ENCODE data around the gene NECTIN4. TPM values are rescaled to one million over a fixed set of nuclear protein-coding genes. Genes with fewer than 3 reads are reported as not detected.

Gene NECTIN4
- total RNA-seq, 1 donor from 2014 or later, result not detected

GRCh38 chr1:161127649-161128048 is 38.3 kb upstream of the NECTIN4 start:
- no peak for DNase-seq
- H3K27ac Mint-ChIP-seq, result no peak overlapping the region
- peaks cover 47% of the 10 kb centered on the region for H3K4me1 Mint-ChIP-seq
- H3K9me3 Mint-ChIP-seq, result no peaks in the 10 kb centered on the region
- TF ChIP-seq, protein P1, sequence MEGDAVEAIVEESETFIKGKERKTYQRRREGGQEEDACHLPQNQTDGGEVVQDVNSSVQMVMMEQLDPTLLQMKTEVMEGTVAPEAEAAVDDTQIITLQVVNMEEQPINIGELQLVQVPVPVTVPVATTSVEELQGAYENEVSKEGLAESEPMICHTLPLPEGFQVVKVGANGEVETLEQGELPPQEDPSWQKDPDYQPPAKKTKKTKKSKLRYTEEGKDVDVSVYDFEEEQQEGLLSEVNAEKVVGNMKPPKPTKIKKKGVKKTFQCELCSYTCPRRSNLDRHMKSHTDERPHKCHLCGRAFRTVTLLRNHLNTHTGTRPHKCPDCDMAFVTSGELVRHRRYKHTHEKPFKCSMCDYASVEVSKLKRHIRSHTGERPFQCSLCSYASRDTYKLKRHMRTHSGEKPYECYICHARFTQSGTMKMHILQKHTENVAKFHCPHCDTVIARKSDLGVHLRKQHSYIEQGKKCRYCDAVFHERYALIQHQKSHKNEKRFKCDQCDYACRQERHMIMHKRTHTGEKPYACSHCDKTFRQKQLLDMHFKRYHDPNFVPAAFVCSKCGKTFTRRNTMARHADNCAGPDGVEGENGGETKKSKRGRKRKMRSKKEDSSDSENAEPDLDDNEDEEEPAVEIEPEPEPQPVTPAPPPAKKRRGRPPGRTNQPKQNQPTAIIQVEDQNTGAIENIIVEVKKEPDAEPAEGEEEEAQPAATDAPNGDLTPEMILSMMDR (IDR thresholded peaks at IDR 0.05), result no peak
- H3K27me3 Mint-ChIP-seq, result no peaks in the 10 kb centered on the region
- H3K4me3 Mint-ChIP-seq, result no peak overlapping the region
- intact Hi-C loops (cut with micrococcal nuclease), result no loop called here
- peaks cover 76% of the 10 kb centered on the region for H3K36me3 Mint-ChIP-seq (ENCODE audit: low read depth)
- ChIA-PET POLR2A (interaction anchor here (0.6 to 2.2 kb wide), 3 partner anchors 10 to 611 kb away, joined by 3 to 6 read pairs (median 3); partner anchors contain the start of genes NIT1, PFDN2 and PPOX), CTCF (no interaction called here)
- ATAC-seq (ENCODE audit: low read depth), result no peak

DNA sequence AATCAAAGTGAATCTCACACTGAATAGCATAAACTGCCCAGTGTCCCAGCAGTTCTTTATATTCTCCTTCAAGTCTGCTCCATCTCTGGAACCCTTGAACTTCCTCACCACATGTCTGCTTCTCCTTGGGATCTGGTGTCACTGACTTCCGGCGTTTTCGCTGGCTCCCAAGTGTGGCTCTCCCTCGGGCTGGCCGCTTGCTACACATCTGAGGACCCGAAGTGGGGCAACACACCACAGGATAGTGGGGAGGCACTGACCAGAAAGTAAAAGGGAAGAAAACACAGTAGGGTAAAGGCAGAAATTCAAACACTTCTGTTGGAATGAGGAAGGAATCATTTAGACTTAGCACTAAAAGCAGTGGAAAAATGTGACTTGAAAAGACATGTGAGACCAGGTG is 33.6 kb upstream of the NECTIN4 start:
- H3K9me3 Mint-ChIP-seq, result no peaks in the 10 kb centered on the region
- no peaks in the 10 kb centered on the region for H3K27me3 Mint-ChIP-seq
- H3K4me3 Mint-ChIP-seq, result no peak overlapping the region
- peaks cover 80% of the 10 kb centered on the region for H3K36me3 Mint-ChIP-seq (ENCODE audit: low read depth)
- TF ChIP-seq, protein P1 (IDR thresholded peaks at IDR 0.05), result no peak
- DNase-seq (no peak), ATAC-seq (ENCODE audit: low read depth) (no peak)
- peak overlapping the region; percentile 80 for H3K27ac Mint-ChIP-seq
- CTCF ChIA-PET, result interaction anchor here (1.2 kb wide), 1 partner anchor 126 kb away, joined by 3 read pairs; no protein-coding TSS in a partner anchor
- H3K4me1 Mint-ChIP-seq, result peaks cover 62% of the 10 kb centered on the region
- POLR2A ChIA-PET, result interaction anchor here (0.6 to 2.5 kb wide), 3 partner anchors 10 to 1092 kb away, joined by 4 to 23 read pairs (median 4); partner anchors contain the start of gene DEDD
- intact Hi-C loops (cut with micrococcal nuclease), result no loop called here

DNA sequence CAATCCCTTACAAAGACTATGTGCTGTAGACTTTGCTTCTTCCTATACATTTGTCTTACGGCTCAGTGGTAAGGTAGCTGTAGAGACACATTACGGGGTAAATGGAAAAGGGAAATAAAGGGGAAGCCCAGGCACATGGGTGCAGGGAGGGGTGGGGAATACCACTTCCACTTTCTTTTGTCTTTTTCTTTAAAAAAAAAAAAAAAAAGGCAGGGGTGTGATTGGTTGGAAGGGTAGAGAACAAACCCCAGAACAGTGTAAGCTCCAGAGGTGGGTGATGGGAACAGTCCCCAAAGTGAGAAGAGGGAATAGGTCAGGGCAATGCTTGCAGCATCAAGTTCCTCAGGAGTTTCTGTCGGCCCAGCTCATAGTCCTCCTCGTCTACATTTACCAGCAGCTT is 32.5 kb upstream of the NECTIN4 start:
- TF ChIP-seq, protein P1 (IDR thresholded peaks at IDR 0.05), result no peak
- Mint-ChIP-seq H3K9me3 (no peaks in the 10 kb centered on the region), H3K36me3 (ENCODE audit: low read depth) (peaks cover 75% of the 10 kb centered on the region), H3K4me3 (peak overlapping the region; percentile 29), H3K27me3 (no peaks in the 10 kb centered on the region), H3K4me1 (peaks cover 64% of the 10 kb centered on the region), H3K27ac (peak overlapping the region; percentile 80)
- POLR2A ChIA-PET, result interaction anchor here (0.6 to 2.5 kb wide), 15 partner anchors 11 to 721 kb away, joined by 3 to 23 read pairs (median 4); partner anchors contain the start of genes DEDD, TSTD1, UFC1 and USF1
- intact Hi-C loops (cut with micrococcal nuclease), result no loop called here
- CTCF ChIA-PET, result interaction anchor here (1.2 kb wide), 2 partner anchors 16 to 125 kb away, joined by 3 read pairs; no protein-coding TSS in a partner anchor
- no peak for DNase-seq
- ATAC-seq (ENCODE audit: low read depth), result peak; percentile 10

GRCh38 chr1:161121042-161121650 is 31.8 kb upstream of the NECTIN4 start:
- ATAC-seq (ENCODE audit: low read depth) (no peak), DNase-seq (no peak)
- CTCF ChIA-PET, result interaction anchor here (1.2 kb wide), 1 partner anchor 17 kb away, joined by 3 read pairs; no protein-coding TSS in a partner anchor
- no peaks in the 10 kb centered on the region for H3K9me3 Mint-ChIP-seq
- POLR2A ChIA-PET, result interaction anchor here (0.6 to 2.5 kb wide), 12 partner anchors 11 to 720 kb away, joined by 3 to 23 read pairs (median 4); partner anchors contain the start of genes DEDD, TSTD1, UFC1 and USF1
- H3K27me3 Mint-ChIP-seq, result no peaks in the 10 kb centered on the region
- H3K4me3 Mint-ChIP-seq, result peak overlapping the region; percentile 28
- TF ChIP-seq, protein P1 (IDR thresholded peaks at IDR 0.05), result no peak
- H3K4me1 Mint-ChIP-seq, result peaks cover 66% of the 10 kb centered on the region
- intact Hi-C loops (cut with micrococcal nuclease), result no loop called here
- H3K36me3 Mint-ChIP-seq (ENCODE audit: low read depth), result peaks cover 71% of the 10 kb centered on the region
- H3K27ac Mint-ChIP-seq, result peak overlapping the region; percentile 80
